ENCODE measurements around the gene KCNJ11.

DNA sequence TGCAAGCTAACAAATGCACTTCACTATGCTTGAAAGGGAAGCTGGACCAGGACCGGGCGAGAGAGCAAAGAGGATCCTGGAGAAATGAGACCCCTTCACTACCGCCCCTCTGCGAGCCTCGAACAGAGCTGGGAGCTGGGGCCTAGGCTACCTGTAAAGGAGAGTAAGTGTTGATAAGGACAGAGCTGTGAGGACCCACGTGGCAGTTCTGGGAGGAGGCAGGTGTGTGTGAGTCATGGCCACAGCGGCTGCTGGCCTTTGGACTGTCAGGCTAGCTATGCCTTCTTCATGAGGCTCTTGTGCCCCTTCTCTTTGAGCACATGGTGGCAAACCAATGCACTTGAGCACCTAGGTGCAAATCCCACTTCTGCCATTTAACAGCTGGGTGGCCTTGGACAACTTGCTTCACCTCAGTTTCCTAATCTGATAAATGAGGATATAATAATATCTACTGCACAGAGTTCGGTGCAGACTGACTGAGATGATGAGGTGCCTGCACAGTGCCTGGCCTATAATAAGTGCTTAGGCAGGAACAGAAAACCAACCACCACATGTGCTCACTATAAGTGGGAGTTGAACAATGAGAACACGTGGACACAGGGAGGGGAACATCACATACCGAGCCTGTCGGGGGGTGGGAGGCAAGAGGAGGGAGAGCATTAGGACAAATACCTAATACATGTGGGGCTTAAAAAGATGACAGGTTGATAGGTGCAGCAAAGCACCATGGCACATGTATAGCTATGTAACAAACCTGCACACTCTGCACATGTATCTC, 35.3 kb upstream of the KCNJ11 start:
- TF ChIP-seq CTCF (IDR thresholded peaks at IDR 0.05; ENCODE audit: insufficient read depth, low read length, poor library complexity, severe bottlenecking) (no peak), EZH2phosphoT487 (conservative IDR thresholded peaks at IDR 0.05; ENCODE audit: low read length) (no peak)
